HG03108 (cell line): Measurements from ENCODE around the gene COA1.
"Not testable (repeated sequence)": the region's sequence is repeated elsewhere in the genome, so short reads cannot be mapped to it uniquely, and the experiment has no call there.

ENCODE experiments used
- ATAC-seq: cut with Tn5 transposase; IDR thresholded peaks from one replicate; pipeline ENCODE4 v1.9.1; 2021; ENCODE audit warnings: moderate library complexity; ENCODE audit not compliant: unreplicated experiment

The COA1 gene

DNA sequence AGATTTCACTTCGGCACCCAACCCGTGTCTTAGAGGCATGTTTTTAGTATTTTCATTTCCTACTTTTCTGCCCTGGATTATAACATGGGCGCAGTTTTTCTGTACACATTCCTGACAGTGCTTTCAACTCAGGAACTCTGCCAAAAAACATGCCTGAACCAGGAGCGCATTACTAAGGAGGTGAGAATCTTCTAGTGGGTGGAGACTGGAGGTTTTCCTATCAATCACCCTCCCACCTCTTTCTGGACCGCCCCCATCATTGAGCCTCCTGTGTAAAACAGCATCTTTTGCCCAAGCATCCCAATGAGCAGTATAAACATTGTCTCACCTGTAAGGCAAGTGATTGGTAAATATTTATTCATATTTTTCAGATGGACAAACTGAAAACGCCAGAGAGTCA, 93.2 kb downstream of the COA1 start:
- no peak for ATAC-seq

DNA sequence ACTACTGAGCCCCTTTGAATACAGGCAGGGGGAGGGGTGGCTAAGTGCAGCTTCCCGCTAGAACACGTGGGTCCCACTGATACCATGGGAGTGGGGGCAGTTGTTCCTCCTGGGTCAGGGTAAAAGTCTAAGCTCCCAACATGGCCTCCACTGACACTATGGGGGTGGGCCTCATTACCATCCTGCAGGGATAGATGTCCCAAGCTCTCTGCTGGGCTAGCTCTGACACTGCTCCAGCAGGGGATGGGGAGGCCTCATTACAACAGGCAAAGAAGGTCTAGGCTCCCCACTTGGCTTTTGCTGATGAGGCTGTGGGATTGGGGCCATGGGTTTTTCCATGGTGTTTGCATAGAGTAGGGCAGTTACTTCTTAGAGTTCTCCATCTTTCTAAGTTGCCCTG, 94.9 kb downstream of the COA1 start:
- no peak for ATAC-seq

GRCh38 chr7:43632746-43633145, 96.6 kb downstream of the COA1 start:
- no peak for ATAC-seq

- no peak for ATAC-seq
Measured at GRCh38 chr7:43631559-43631958, 97.8 kb downstream of the COA1 start.

DNA sequence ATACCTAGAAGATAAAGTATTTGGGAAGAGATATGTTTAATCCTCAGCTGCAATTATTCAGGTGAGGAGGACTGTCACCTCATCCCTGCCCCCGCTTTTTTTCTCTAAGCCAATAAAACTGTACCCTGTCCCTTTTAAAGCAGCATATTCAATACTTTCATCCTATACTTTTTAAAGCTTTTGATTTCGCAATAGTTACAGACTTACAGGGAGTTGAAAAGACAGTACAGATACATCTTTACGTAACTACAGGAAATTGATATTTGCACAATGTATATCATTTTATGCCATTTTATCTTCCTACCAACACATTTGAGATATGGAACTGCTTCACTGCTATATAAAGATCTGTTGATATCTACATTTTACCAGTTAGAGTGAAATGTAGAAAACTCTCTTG, 98.8 kb downstream of the COA1 start:
- no peak for ATAC-seq

DNA sequence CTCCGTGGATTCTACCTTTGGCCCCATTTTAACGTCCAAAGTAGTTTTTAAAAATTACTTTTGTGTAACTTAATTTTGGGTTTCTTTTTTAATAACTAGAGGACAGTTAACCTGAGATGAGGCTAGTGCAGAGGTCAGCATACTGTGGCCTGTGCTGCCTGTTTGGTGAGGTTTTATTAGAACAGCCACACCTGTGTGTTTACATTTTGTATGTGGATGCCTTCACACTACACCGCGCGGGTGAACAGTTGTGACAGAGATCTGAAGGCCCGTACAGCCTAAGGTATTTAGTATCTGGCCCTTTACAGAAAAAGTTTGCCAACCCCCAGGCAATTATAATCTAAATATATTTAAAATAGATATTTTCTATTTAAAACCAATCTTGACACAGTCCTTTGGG, 99.5 kb downstream of the COA1 start:
- ATAC-seq: no peak

GRCh38 chr7:43628431-43628830, 100.9 kb downstream of the COA1 start:
- ATAC-seq: no peak

- ATAC-seq: not testable (repeated sequence)
Measured at GRCh38 chr7:43627798-43628197, 101.5 kb downstream of the COA1 start.

GRCh38 chr7:43626695-43627094, 102.6 kb downstream of the COA1 start:
- no peak for ATAC-seq

DNA sequence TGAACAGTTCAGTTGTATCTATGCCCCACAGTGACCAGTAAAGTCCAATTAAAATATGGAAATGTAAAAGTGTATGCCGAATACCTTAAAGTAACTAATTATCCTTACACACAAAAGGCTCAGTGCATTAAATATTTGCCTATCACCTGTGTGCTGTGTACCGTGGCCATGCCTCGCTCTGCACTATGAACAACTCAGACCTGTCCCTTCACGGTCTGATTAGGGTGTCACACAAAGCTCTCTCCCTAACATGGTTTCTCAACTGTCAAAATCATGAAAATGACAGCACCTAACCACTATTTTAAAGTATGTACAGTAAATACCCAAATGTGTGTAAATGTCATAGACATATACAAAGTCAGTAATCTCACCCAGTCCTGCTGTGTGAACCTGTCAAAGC, 103.3 kb downstream of the COA1 start:
- no peak for ATAC-seq

DNA sequence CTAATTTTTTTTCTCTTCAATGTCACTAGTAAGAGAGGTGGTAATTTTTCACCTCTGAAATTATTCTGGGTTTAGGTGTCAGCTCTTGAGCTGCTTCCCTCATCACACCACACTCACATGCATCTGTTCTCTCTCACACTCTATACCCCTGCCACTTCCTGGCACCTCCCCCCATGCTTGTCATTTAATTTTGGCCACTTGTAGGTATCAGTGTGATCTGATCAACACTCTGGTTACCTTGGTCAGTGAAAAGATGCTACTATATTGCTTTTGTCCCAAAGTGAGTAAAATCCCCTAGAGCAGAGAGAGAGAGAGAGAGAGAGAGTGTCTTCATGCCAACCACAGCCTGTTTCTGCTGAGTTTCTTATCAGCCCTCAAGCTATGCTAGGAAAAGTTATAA, 103.9 kb downstream of the COA1 start:
- peak; percentile 54 for ATAC-seq

- ATAC-seq: no peak
Measured at GRCh38 chr7:43624156-43624555, 105.2 kb downstream of the COA1 start.

GRCh38 chr7:43621729-43622448, 107.4 kb downstream of the COA1 start:
- ATAC-seq: no peak

- ATAC-seq: no peak
Measured at GRCh38 chr7:43619213-43620012, 109.9 kb downstream of the COA1 start.

DNA sequence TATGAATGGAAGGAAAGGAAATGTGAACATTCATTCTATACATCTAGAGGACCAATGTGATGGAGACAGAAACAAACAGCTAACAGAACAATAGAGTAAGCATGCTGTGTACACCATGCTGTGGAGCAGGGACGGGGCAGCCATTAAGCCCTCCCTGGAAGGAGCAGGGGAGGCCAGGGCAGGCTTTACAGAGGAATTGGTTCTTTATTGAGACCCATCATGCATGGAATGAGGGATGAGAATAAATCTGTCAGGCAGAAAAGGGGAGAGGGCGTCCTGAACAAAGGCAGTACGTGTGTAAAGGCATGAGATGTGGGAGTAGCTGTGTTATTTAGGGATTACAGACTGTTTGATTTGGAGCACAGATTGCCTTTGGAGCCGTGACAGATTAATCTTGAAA, 111.2 kb downstream of the COA1 start:
- no peak for ATAC-seq

DNA sequence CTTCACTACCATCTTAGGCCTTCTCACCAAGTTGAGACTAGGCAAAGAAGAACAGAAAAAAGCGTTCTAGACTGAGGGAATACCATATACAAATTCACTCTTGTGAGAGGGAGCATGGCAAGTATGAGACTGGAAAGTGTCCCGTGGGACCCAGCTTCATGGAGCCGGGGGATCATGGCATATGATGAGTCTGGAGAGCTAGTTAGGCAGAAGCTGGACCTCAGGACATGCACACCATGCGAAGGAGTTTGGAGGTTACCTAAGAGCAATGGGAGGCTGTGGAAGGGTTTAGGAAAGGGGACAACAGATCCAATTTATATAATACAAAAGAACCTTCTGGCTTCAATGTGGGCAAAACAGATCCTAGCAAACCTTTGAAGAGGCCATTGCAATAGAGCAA, 112.3 kb downstream of the COA1 start:
- ATAC-seq: no peak

- ATAC-seq: no peak
Measured at GRCh38 chr7:43615558-43616145, 113.7 kb downstream of the COA1 start.

DNA sequence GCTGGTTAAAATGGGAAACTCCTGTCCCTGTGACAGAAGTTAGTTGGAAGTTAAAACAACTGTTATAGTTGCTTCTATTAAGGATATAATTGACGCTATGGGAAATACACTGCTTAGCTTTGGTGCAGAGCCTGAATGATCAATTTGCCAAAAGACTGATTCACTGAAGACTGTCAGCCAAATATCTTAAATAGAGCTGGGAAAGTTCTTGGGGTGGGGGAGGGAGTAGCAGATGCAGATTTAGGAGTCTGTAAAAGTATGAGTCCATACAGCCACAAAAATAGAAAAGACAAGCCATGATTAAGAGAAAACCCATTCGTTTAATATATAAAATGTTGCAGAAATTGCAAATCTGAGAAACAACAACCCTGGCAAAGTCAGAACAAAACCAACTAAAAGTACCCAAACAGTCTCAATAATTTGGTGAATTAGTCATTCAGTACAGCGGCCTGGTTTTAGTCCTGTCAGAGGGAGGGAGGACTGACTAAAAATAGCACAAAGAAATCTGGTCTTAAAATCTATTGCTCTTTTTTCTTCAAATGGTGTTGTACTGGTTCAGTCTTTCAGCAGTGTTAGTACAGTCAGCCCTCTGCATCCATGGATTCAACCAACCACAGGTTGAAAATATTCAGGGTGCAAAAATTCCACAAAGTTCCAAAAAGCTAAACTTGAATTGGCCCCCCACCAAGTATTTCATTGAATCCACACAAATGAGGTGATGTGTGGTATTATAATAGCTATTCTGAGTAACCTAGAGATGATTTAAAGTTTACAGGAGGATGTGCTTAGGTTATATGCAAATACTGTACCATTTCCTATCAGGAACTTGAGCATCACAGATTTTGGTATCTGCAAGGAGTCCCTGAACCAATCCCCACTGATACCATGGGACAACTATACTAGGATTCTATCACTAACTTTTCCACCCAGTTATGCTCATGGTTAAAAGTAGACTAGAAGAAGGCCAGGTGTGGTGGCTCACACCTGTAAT, 116.4 kb downstream of the COA1 start:
- no peak for ATAC-seq

DNA sequence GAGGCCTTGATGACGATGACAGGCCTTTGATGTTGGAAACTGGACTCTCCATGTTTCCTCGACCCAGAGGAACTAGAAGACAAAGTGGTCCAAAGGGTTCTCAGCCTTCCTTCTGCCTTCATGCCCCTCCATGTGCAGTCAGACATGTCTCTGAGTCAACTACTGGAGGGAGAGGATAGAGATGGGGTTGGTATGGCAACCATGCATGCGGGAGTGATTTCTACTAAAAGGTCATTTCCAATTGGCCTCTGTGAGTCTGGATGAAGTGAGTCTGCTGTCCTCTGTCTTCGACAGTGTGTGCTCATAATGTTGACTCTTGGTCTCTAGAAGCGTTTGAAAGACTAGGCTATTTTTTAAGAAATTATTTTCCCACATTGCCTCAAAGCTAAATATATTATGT, 117.2 kb downstream of the COA1 start:
- ATAC-seq: no peak

DNA sequence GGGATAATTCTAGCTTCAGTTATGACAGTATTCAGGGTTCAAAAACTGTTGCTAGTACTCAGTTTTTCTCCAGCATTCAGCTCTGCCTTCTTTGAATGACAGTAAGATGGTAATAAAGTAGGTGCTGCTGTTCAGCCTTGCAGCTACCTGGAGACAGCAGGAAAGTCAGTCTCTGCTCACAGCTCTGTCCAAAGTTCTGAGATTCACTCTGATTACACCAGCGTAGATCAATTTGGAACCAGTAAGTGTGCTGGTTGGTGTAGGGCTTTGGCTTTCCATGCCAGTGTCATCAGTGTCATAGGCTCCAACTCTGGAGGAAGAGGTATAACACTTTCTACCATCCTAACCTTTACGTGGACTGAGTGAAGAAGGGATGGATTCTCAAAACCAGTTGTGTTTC, 120.2 kb downstream of the COA1 start:
- no peak for ATAC-seq

DNA sequence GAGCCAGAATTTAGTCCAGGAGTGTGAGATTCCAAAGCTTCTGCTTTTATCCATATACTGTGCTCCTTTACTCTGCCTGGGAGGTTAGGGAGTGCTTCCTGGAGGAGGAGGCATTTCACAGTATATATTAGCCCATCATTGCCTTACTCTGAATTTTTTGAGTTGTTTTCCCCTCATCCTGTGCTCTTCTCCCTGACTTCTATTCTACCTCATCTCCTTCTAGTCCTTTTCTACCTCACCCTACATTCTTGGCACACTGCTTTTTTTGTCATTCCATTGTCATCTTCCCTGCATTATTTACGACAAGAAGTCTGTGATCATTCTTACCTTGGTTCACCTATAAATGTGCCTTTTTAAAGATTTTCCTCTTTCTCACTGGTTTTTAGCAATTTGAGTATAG, 125.1 kb downstream of the COA1 start:
- no peak for ATAC-seq
